Measurements from ENCODE around the gene FOXP3. TPM values are rescaled to one million over a fixed set of nuclear protein-coding genes. Genes with fewer than 3 reads are reported as not detected.

Gene FOXP3
- total RNA-seq, 4 donors from 2014 or later, result 0.22 TPM; not detected in 3

- TF ChIP-seq CTCF (IDR thresholded peaks at IDR 0.05; ENCODE audit: low read depth), result no peak
Measured at GRCh38 chrX:49282647-49283011, 18.1 kb upstream of the FOXP3 start.

- TF ChIP-seq CTCF (IDR thresholded peaks at IDR 0.05; ENCODE audit: low read depth), result no peak
Measured at GRCh38 chrX:49278081-49278480, 13.6 kb upstream of the FOXP3 start.

GRCh38 chrX:49277535-49277830 lies 13.0 kb upstream of the FOXP3 start:
- no peak for TF ChIP-seq CTCF (IDR thresholded peaks at IDR 0.05; ENCODE audit: low read depth)

GRCh38 chrX:49276671-49277534 lies 12.4 kb upstream of the FOXP3 start:
- TF ChIP-seq CTCF (IDR thresholded peaks at IDR 0.05; ENCODE audit: low read depth), result no peak

GRCh38 chrX:49276207-49276606 lies 11.7 kb upstream of the FOXP3 start:
- no peak for TF ChIP-seq CTCF (IDR thresholded peaks at IDR 0.05; ENCODE audit: low read depth)

- TF ChIP-seq CTCF (IDR thresholded peaks at IDR 0.05; ENCODE audit: low read depth), result no peak
Measured at GRCh38 chrX:49273181-49273727, 8.7 kb upstream of the FOXP3 start.

- TF ChIP-seq CTCF (IDR thresholded peaks at IDR 0.05; ENCODE audit: low read depth), result no peak
Measured at GRCh38 chrX:49272421-49272820, 7.9 kb upstream of the FOXP3 start.
